GM12892 (cell line): ENCODE results near the gene EAF1.

Experiments
- POLR2A ChIP-seq: IDR thresholded peaks from 2 replicates; pipeline ENCODE4 v1.6.1; 2011; ENCODE audit warnings: low read depth, low read length, control low read depth
- POLR2AphosphoS5 ChIP-seq: IDR thresholded peaks from 2 replicates; pipeline ENCODE4 v1.6.1; 2011; ENCODE audit warnings: low read depth, low read length, control low read depth
- TAF1 ChIP-seq: IDR thresholded peaks from 2 replicates; pipeline ENCODE4 v1.6.1; 2011; ENCODE audit warnings: low read depth, mild to moderate bottlenecking, control low read depth, low read length, borderline replicate concordance

DNA sequence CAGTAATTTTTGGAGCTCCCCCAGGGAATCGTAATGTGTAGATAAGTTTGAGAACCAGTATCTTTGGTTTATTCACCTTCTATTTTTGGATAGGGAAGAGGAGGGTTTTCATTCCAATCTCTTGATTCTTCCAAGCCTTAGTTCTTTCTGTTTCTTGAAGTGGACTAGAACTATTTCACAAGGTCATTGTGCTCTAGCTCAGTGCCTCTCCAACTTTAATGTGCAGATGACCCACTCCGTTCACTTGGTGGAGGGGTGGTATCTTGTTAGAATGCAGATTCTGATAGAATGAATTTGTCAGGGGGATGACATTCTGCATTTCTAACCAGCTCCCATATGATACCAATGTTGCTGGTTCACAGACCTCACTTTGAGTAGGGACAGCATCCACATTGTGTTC is 58.6 kb downstream of the EAF1 start:
- no peak for TF ChIP-seq POLR2AphosphoS5
- no peak for TF ChIP-seq TAF1
- no peak for TF ChIP-seq POLR2A
